VCaP (cell line): ENCODE results near the gene ERC1.

ENCODE experiments used
- H3K27ac ChIP-seq: fragments of 450-650 bp; 2 replicates; pipeline ENCODE4 v1.5.1; 2017
- TF ChIP-seq, protein P1 (sequence below): fragments of 450-650 bp; conservative IDR thresholded peaks from 2 replicates; pipeline ENCODE4 v1.5.1; 2017; ENCODE audit warnings: mild to moderate bottlenecking, moderate library complexity

Gene ERC1

DNA sequence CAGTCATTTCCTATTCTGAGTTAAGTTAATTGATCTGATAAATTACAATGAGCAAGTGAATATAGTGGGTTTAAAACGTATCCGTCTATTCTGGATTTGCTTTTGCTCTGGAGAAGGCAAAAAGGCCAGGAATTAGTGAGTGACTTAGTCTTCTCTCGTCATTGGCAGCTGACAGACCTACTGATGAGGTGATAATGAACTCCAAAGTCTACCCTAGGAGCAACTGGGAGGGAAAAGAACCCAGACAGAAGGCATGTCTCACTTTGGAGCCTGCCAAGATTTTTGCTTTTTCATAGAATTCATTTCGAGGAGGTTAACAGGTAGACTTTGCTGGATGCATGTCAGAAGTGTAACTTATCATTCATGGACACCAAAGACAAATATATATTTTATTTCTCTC, 333.1 kb downstream of the ERC1 start:
- no peak overlapping the region for H3K27ac ChIP-seq
- TF ChIP-seq, protein P1, sequence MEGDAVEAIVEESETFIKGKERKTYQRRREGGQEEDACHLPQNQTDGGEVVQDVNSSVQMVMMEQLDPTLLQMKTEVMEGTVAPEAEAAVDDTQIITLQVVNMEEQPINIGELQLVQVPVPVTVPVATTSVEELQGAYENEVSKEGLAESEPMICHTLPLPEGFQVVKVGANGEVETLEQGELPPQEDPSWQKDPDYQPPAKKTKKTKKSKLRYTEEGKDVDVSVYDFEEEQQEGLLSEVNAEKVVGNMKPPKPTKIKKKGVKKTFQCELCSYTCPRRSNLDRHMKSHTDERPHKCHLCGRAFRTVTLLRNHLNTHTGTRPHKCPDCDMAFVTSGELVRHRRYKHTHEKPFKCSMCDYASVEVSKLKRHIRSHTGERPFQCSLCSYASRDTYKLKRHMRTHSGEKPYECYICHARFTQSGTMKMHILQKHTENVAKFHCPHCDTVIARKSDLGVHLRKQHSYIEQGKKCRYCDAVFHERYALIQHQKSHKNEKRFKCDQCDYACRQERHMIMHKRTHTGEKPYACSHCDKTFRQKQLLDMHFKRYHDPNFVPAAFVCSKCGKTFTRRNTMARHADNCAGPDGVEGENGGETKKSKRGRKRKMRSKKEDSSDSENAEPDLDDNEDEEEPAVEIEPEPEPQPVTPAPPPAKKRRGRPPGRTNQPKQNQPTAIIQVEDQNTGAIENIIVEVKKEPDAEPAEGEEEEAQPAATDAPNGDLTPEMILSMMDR: no peak

DNA sequence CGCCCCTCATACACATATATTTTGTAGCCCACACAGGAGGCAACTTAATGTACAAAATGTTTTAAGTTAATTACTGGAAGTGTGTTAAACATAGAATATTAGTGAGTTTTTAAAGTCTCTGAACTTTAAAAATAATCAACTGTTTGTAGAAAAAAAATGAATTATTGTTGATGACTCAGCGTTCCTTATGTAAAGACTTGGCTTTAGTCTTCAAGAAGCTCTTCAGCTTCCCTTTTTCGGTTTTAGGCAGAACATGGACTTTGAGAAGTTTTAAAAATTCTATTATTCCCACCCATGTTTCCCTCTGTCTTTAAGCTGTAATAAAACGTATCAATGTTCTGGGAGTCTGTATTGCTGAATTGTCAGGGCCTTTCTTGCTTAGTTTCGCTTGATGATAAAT, 333.9 kb downstream of the ERC1 start:
- H3K27ac ChIP-seq: no peak overlapping the region
- TF ChIP-seq, protein P1: no peak

DNA sequence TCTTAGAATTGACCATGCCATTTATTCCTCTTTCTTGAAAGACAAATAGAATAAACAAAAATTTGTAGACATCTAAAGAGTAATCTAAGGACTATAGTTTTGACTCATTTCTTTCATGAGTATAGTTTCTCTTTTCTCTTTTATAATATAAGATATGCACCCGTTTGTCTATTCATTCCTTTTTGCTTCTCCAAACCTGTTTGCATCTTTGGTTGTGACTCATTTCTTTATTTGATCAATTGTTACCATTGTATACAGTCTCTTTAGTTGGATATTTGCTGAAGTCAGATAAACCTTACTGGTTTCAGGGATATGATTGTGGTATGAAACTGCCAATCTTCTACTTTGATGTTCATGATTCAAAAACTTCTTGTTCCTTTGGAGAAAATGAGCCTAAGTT, 334.6 kb downstream of the ERC1 start:
- TF ChIP-seq, protein P1: no peak
- no peak overlapping the region for H3K27ac ChIP-seq

DNA sequence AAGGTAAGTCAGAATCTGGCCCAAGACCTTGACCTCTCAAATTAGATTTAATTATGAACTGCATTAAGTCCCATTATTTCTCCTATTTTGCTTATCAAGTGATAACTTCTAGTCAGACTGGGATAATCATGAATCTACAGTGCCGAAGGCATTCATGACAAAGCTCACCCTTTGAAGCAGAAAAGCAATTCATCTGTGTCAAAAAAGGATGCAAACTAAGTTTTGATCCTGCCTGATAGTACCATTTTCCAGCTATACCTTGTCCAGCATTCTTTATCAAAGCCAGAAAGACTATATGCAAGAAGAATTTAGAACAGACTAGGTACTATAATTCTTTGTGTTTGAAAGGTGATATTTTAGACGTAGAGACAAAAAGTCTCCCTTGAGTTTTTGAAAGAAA, 335.2 kb downstream of the ERC1 start:
- TF ChIP-seq, protein P1: no peak
- no peak overlapping the region for H3K27ac ChIP-seq

DNA sequence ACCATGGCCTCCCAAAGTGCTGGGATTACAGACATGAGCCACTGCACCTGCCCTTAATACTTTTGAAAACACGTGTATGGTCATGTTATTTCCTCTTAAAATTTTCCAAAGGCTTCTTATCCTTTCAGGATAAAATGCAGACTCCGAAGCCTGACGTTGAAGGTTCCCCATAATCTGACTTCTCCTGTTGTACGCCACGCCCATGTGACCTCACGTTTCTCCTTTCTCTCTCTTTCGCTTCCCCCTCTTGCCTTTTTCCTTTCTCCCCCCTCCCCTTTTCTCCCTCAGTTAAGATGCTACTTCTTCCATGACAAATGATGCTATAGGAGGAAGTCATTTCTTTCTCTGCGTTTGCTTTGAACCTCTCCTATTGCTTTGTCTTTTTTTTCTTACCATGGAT, 337.4 kb downstream of the ERC1 start:
- TF ChIP-seq, protein P1: no peak

DNA sequence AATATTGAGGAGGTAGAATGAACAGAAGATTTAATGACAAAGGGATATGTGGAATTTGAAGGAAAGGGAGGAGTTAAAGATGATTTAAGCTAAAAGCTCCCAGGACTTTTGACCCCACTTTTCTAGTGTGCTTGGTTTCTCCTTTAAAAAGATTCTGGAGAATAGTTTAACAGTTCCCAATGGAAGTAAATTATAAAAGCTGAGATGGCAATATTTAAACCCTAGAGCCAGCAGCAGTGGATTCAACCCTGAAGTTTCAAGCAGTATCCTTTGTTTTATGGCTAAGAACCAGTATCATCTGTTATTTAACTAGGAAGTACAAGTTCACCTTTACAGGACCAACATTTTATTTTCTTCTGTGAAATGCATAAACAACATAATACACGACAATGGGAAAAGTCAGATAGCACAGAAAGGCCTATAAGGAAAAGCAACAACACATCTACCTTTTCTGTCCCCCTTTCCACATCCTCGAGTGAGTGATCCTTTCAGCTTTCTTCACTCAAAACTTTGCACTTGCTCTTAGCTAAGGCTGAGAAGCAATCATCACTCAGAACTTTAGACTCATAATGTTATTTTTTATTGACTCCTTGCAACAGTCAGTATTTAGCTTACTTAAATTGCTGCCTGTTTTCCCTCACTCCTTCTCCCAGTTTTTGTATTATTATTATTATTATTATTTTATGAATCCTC, 338.9 kb downstream of the ERC1 start:
- no peak overlapping the region for H3K27ac ChIP-seq
- TF ChIP-seq, protein P1: no peak

More for the DNA sequence above, 337.4 kb downstream of the ERC1 start:
- no peak overlapping the region for H3K27ac ChIP-seq

DNA sequence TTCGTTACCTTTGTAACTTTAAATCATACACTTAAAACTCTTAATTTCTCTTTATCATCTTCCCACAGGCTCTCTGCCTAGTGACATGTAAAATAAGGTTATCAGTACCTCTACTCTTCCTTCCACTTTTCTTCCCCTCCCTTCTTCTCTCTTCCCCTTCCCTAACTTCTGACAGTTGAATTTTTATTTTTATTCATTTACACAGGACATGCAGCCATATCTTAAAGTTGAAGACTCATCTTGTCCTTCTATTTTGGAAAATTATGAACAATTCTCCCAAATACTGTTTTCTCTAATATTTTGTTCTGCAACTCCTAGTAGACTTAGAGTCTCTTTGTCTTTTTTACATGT, 339.4 kb downstream of the ERC1 start:
- TF ChIP-seq, protein P1: no peak
- no peak overlapping the region for H3K27ac ChIP-seq
